ENCODE results near the gene ITGAV. TPM values are rescaled to one million over a fixed set of nuclear protein-coding genes. Genes with fewer than 3 reads are reported as not detected.

ITGAV gene
- total RNA-seq, 1 donor from 2014 or later: 69.1 TPM

- TF ChIP-seq, protein P1, sequence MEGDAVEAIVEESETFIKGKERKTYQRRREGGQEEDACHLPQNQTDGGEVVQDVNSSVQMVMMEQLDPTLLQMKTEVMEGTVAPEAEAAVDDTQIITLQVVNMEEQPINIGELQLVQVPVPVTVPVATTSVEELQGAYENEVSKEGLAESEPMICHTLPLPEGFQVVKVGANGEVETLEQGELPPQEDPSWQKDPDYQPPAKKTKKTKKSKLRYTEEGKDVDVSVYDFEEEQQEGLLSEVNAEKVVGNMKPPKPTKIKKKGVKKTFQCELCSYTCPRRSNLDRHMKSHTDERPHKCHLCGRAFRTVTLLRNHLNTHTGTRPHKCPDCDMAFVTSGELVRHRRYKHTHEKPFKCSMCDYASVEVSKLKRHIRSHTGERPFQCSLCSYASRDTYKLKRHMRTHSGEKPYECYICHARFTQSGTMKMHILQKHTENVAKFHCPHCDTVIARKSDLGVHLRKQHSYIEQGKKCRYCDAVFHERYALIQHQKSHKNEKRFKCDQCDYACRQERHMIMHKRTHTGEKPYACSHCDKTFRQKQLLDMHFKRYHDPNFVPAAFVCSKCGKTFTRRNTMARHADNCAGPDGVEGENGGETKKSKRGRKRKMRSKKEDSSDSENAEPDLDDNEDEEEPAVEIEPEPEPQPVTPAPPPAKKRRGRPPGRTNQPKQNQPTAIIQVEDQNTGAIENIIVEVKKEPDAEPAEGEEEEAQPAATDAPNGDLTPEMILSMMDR (IDR thresholded peaks at IDR 0.05; ENCODE audit: unreplicated experiment): no peak
- Mint-ChIP-seq H3K27ac (no peak overlapping the region), H3K4me3 (ENCODE audit: low read depth) (no peak overlapping the region), H3K36me3 (ENCODE audit: insufficient read depth) (no peaks in the 10 kb centered on the region), H3K9me3 (ENCODE audit: low read depth) (no peaks in the 10 kb centered on the region), H3K4me1 (ENCODE audit: low read depth) (peaks cover 4% of the 10 kb centered on the region), H3K27me3 (no peaks in the 10 kb centered on the region)
- DNase-seq (ENCODE audit: low spot score, unreplicated experiment): no peak
Observed at GRCh38 chr2:186575856-186576255, 14.0 kb upstream of the ITGAV start.

GRCh38 chr2:186576614-186577013 is 13.2 kb upstream of the ITGAV start:
- TF ChIP-seq, protein P1 (IDR thresholded peaks at IDR 0.05; ENCODE audit: unreplicated experiment): no peak
- no peak for DNase-seq (ENCODE audit: low spot score, unreplicated experiment)
- Mint-ChIP-seq H3K27me3 (no peaks in the 10 kb centered on the region), H3K36me3 (ENCODE audit: insufficient read depth) (no peaks in the 10 kb centered on the region), H3K27ac (no peak overlapping the region), H3K4me3 (ENCODE audit: low read depth) (no peak overlapping the region), H3K4me1 (ENCODE audit: low read depth) (peaks cover 2% of the 10 kb centered on the region), H3K9me3 (ENCODE audit: low read depth) (no peaks in the 10 kb centered on the region)

- Mint-ChIP-seq H3K4me1 (ENCODE audit: low read depth) (peaks cover 5% of the 10 kb centered on the region), H3K27me3 (no peaks in the 10 kb centered on the region), H3K9me3 (ENCODE audit: low read depth) (no peaks in the 10 kb centered on the region), H3K27ac (no peak overlapping the region), H3K4me3 (ENCODE audit: low read depth) (no peak overlapping the region), H3K36me3 (ENCODE audit: insufficient read depth) (no peaks in the 10 kb centered on the region)
- no peak for DNase-seq (ENCODE audit: low spot score, unreplicated experiment)
- TF ChIP-seq, protein P1 (IDR thresholded peaks at IDR 0.05; ENCODE audit: unreplicated experiment): no peak
Observed at GRCh38 chr2:186582698-186583097, 7.2 kb upstream of the ITGAV start.

DNA sequence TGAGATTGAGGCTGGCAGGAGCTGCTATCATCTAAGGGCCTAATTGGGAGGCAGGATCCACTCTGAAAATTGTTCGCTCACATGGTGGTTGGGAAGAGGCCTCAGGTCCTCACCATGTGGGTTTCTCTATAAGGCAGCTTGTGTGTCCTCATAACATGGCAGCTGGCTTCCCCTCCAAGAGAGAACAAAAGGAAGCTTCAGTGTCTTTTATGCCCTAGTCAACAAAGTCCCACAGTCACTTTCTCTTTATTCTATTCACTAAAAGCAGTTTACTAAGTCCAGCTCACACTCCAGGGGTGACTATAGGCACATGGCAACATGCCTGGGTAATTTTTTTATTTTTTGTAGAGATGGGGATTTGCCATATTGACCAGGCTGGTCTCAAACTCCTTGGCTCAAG is 5.8 kb upstream of the ITGAV start:
- H3K9me3 Mint-ChIP-seq (ENCODE audit: low read depth): no peaks in the 10 kb centered on the region

GRCh38 chr2:186588421-186588820 is 1.4 kb upstream of the ITGAV start:
- peaks cover 27% of the 10 kb centered on the region for H3K4me1 Mint-ChIP-seq (ENCODE audit: low read depth)
- no peaks in the 10 kb centered on the region for H3K9me3 Mint-ChIP-seq (ENCODE audit: low read depth)
- H3K27ac Mint-ChIP-seq: no peak overlapping the region
- H3K36me3 Mint-ChIP-seq (ENCODE audit: insufficient read depth): no peaks in the 10 kb centered on the region
- TF ChIP-seq, protein P1 (IDR thresholded peaks at IDR 0.05; ENCODE audit: unreplicated experiment): no peak
- no peaks in the 10 kb centered on the region for H3K27me3 Mint-ChIP-seq
- peak overlapping the region; percentile 12 for H3K4me3 Mint-ChIP-seq (ENCODE audit: low read depth)
- no peak for DNase-seq (ENCODE audit: low spot score, unreplicated experiment)

More for the DNA sequence above, 5.8 kb upstream of the ITGAV start:
- H3K27ac Mint-ChIP-seq: no peak overlapping the region
- no peak for DNase-seq (ENCODE audit: low spot score, unreplicated experiment)
- no peaks in the 10 kb centered on the region for H3K36me3 Mint-ChIP-seq (ENCODE audit: insufficient read depth)
- no peak overlapping the region for H3K4me3 Mint-ChIP-seq (ENCODE audit: low read depth)
- H3K27me3 Mint-ChIP-seq: no peaks in the 10 kb centered on the region
- TF ChIP-seq, protein P1 (IDR thresholded peaks at IDR 0.05; ENCODE audit: unreplicated experiment): no peak
- peaks cover 10% of the 10 kb centered on the region for H3K4me1 Mint-ChIP-seq (ENCODE audit: low read depth)

All from progenitor cell of endocrine pancreas (in vitro differentiated cells).